ENCODE data around the gene CADPS. TPM values are rescaled to one million over a fixed set of nuclear protein-coding genes. Genes with fewer than 3 reads are reported as not detected.

Gene CADPS
- total and polyA plus RNA-seq, 12 donors, result 1.4 to 36.6 (median 21.6) TPM

GRCh38 chr3:62647711-62648110 lies 227.5 kb downstream of the CADPS start:
- H3K27ac ChIP-seq, result no peak overlapping the region
- no peaks in the 10 kb centered on the region for H3K9me3 ChIP-seq
- intact Hi-C loops (cut with DNase I), result no loop called here
- no peaks in the 10 kb centered on the region for H3K27me3 ChIP-seq
- 84 to 91% methylated on average over 1 of the region's 1 CpG for WGBS, 2 donors
- DNase-seq, result no peak
- no peaks in the 10 kb centered on the region for H3K36me3 ChIP-seq
- no peaks in the 10 kb centered on the region for H3K4me1 ChIP-seq
- no peak for TF ChIP-seq CTCF (IDR thresholded peaks at IDR 0.05)
- no peak overlapping the region for H3K4me3 ChIP-seq
- no peak for ATAC-seq

- Histone ChIP-seq H3K27ac (no peak overlapping the region), H3K4me1 (no peaks in the 10 kb centered on the region), H3K36me3 (no peaks in the 10 kb centered on the region), H3K4me3 (no peak overlapping the region), H3K9me3 (no peaks in the 10 kb centered on the region), H3K27me3 (no peaks in the 10 kb centered on the region)
- WGBS, 2 donors, result 61 to 93% methylated on average over 1 of the region's 1 CpG
- intact Hi-C loops (cut with DNase I), result no loop called here
- TF ChIP-seq CTCF (IDR thresholded peaks at IDR 0.05), result no peak
- ATAC-seq (no peak), DNase-seq (no peak)
Measured at GRCh38 chr3:62644493-62644892, 230.7 kb downstream of the CADPS start.

GRCh38 chr3:62638316-62638715 lies 236.9 kb downstream of the CADPS start:
- WGBS, 2 donors, result 59 to 75% methylated on average over 2 of the region's 2 CpGs
- H3K4me3 ChIP-seq, result no peak overlapping the region
- intact Hi-C loops (cut with DNase I), result loop anchor here in 1 of 10 donors (10.0 kb wide), 1 partner anchor 556 kb away; no protein-coding TSS in a partner anchor

GRCh38 chr3:62636235-62636826 lies 238.9 kb downstream of the CADPS start:
- DNase-seq (no peak), ATAC-seq (peak in 6 of 8 donors; percentile 17 to 77 (median 32))
- Histone ChIP-seq H3K4me3 (no peak overlapping the region), H3K36me3 (no peaks in the 10 kb centered on the region), H3K9me3 (no peaks in the 10 kb centered on the region), H3K27ac (no peak overlapping the region), H3K4me1 (peaks cover 0 to 6% (median 0%) of the 10 kb centered on the region in 9 donors), H3K27me3 (peaks cover 0 to 6% (median 0%) of the 10 kb centered on the region in 7 donors)
- 28 to 29% methylated on average over 4 of the region's 4 CpGs for WGBS, 2 donors
- intact Hi-C loops (cut with DNase I), result loop anchor here in 1 of 10 donors (10.0 kb wide), 1 partner anchor 558 kb away; no protein-coding TSS in a partner anchor
- TF ChIP-seq CTCF (IDR thresholded peaks at IDR 0.05), result no peak

More at GRCh38 chr3:62638316-62638715, 236.9 kb downstream of the CADPS start:
- ATAC-seq (no peak), DNase-seq (no peak)
- Histone ChIP-seq H3K36me3 (no peaks in the 10 kb centered on the region), H3K27ac (no peak overlapping the region), H3K27me3 (peaks cover 0 to 6% (median 0%) of the 10 kb centered on the region in 7 donors), H3K9me3 (no peaks in the 10 kb centered on the region), H3K4me1 (peaks cover 0 to 5% (median 0%) of the 10 kb centered on the region in 9 donors)
- no peak for TF ChIP-seq CTCF (IDR thresholded peaks at IDR 0.05)
